HG03442 (cell line): ENCODE measurements around the gene PPP6C.
"Not testable (repeated sequence)": the region's sequence is repeated elsewhere in the genome, so short reads cannot be mapped to it uniquely, and the experiment has no call there.

Experiments used
- ATAC-seq: cut with Tn5 transposase; IDR thresholded peaks from one replicate; pipeline ENCODE4 v1.9.1; 2021; ENCODE audit warnings: mild to moderate bottlenecking, moderate library complexity; ENCODE audit not compliant: unreplicated experiment

The PPP6C gene

DNA sequence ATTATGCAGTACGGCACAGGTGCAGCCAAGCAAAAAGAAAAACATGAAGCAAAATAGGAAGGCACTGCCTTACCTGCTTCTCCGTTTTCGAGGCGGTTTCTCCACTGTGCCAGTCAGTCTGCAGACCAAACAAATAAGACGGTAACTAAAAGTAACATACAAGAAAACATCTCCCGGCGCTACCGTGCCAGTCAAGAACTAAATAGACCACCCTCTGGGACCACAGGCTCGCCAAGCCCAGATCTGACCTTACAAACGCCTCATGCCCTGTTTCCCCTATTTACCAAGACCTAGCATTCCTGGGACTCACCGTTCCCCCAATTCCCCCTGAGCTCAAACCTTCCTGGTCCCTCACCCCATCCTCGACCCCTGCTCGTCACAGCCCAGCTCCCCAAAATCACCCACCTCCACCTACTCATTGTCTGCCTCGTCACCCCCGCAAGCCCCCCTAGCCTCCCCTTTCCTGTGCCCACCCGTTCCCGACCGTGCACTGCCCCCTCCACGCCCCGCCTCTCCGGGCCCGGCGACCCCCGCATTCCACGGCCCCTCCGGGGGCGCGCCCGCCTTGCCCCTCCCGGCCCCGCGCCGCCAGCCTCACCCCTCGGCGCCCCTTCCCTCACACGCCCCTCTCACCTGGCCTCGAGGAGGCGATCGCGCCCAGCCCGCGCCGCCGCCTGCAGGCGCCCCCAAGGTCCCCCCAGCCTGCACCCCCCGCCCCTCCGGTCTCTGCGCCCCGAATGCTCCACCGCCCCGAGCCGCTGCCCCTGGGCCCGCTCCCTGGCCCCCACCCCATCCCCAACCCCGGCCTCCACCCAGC lies 46.8 kb downstream of the PPP6C start:
- ATAC-seq: no peak

DNA sequence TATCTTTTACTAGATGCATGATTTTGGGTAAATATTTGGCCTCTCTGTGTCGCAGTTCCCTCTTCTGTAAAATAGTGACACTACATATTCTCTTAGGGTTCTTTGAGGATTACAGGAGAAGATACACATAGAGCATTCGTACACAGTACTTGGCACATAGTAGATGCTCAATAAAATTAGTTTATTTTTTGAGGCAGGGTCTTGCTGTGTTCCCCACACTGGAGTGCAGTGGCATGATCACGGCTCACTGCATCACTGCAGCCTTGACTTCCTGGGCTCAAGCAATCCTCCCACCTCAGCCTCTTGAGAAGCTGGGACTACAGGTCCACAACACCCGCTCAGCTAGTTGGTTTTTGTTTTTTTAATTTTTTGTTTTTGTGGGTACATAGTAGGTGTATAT lies 47.9 kb downstream of the PPP6C start:
- no peak for ATAC-seq

GRCh38 chr9:125141251-125141650 lies 48.4 kb downstream of the PPP6C start:
- ATAC-seq: no peak

- ATAC-seq: no peak
Observed at GRCh38 chr9:125140576-125140975, 49.0 kb downstream of the PPP6C start.

GRCh38 chr9:125137200-125137599 lies 52.4 kb downstream of the PPP6C start:
- no peak for ATAC-seq

- no peak for ATAC-seq
Observed at GRCh38 chr9:125134976-125135375, 54.6 kb downstream of the PPP6C start.

DNA sequence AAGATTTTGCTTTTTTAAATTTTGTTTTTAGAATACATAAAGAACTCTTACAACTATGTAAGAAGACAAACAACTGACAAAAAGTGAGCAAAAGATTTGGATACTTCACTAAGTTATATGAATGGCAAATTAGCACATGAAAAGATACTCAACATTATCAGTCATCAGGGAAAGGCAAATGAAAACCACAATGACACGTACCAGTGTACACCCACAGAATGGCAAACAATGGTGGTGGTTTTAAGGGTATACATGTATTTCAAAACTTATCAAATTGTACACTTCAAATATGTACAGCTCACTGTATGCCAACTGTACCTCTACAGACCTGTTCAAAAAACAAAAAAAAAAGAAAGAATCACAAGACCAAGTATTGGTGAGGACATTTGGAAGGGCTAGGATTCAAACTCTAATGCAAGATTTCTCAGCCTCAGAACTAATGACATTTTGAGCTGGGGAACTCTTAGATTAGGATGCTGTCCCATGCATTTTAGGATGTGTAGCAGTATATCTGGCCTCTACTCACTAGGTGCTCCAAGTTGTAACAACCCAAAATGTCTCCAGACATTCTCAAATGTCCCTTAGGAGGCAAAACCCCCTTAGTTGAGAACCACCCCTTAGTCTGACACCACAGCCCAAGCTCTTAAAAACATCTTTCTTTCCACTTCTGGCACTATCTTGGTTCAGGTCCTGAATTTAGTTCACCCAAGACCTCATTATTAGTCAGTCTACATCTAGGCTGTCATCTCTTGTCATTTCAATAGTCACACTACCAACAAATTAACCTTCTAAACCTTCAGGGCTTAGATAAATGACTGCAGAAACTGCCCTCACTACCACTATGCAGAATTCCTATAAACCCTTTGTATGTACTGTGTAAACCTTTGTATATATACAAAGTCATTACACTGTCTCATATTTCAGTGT lies 55.9 kb downstream of the PPP6C start:
- no peak for ATAC-seq

- ATAC-seq: no peak
Observed at GRCh38 chr9:125131778-125132177, 57.8 kb downstream of the PPP6C start.

DNA sequence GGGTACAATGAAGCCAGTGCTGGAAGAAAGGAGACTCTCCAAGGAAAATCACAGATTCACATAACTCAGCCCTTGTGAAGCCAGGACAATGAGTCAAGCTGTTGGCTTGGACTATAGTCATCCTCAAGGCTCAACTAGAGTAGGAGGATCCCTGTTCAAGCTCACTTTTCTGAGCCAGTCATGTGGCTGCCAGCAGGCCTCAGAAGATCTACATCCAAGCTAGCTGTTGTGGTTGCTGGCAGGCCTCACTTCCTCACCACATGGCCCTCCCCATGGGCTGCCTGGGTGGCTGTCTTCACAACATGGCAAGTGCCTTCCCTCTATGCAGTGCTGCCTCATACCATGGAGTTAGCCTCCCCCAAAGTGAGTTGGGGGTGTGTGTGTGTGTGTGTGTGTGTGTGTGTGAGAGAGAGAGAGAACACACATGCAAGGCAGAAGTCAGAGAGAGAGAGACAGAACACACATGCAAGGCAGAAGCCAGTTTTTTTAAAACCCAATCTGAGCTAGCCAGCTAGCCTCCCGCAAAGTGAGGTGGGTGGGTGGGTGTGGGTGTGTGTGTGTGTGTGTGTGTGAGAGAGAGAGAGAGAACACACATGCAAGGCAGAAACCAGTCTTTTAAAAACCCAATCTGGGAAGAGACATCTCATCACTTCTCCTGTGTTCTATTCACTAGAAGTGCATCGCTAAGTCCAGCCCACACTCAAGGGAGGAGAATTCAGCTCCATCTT lies 63.4 kb downstream of the PPP6C start:
- peak; percentile 88 for ATAC-seq

DNA sequence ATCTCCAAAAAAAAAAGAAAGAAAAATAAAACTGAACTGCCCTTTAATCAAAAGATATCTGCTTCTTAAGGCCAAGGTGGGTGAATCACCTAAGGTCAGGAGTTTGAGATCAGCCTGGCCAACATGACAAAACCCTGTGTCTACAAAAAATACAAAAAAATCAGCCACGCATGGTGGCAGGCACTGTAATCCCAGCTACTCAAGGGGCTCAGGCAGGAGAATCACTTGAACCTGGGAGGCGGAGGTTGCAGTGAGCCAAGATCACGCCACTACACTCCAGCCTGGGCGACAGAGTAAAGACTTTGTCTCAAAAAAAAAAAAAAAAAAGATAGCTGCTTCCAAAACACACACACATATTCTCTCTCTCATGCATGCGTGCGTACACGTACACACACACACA lies 64.1 kb downstream of the PPP6C start:
- ATAC-seq: no peak

- ATAC-seq: no peak
Observed at GRCh38 chr9:125121146-125121545, 68.5 kb downstream of the PPP6C start.

GRCh38 chr9:125119643-125120286 lies 69.8 kb downstream of the PPP6C start:
- no peak for ATAC-seq

- ATAC-seq: not testable (repeated sequence)
Observed at GRCh38 chr9:125118696-125119095, 70.9 kb downstream of the PPP6C start.

GRCh38 chr9:125114503-125114902 lies 75.1 kb downstream of the PPP6C start:
- ATAC-seq: not testable (repeated sequence)

DNA sequence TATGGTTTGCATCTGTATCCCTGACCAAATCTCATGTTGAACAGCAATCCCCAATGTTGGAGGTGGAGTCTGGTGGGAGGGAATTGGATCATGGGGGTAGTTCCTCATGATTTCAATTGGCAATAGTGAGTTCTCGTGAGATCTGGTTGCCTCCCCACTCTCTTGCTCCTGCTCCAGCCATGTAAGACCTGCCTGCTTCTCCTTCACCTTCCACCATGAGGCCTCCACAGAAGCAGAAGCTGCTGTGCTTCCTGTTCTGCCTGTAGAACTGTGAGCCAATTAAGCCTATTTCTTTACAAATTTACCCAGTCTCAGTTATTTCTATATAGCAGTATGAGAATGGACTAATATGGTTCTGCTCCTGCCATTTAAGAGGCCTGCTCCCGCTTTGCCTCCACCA lies 79.1 kb downstream of the PPP6C start:
- ATAC-seq: no peak

DNA sequence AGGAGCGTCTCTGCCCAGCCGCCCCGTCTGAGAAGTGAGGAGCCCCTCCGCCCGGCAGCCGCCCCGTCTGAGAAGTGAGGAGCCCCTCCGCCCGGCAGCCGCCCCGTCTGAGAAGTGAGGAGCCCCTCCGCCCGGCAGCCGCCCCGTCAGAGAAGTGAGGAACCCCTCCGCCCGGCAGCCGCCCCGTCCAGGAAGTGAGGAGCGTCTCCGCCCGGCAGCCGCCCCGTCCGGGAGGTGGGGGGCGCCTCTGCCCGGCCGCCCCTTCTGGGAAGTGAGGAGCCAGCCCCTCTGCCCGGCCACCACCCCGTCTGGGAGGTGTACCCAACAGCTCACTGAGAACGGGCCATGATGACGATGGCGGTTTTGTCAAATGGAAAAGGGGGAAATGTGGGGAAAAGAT lies 81.1 kb downstream of the PPP6C start:
- not testable (repeated sequence) for ATAC-seq

DNA sequence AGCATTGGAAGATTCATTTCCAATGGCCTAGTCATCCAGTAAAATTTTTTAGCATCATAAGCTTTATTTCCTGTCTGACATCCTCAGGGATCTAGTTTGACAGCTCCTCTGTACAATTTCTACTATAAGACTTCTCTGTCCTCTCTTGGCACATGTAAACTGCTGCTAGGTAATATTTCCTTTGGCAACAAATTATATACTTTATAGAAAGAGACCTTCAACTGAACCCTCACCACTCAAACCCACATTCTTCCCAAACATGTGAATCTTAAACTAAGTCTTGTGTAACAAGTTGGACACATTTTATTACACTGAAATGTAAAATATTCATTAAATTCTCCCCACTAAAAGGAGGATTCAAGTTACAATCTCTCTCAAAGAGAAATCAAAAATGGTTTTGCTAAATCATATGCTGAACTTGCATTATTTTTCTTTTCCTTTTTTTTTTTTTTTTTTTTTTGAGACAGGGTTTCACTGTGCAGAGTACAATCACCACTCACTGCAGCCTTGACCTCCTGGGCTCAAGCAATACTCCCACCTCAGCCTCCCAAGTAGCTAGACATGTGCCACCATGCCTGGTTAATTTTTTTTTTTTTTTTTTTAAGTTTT lies 83.2 kb downstream of the PPP6C start:
- no peak for ATAC-seq

GRCh38 chr9:125103770-125104460 lies 85.7 kb downstream of the PPP6C start:
- no peak for ATAC-seq

- ATAC-seq: no peak
Observed at GRCh38 chr9:125103021-125103420, 86.6 kb downstream of the PPP6C start.

DNA sequence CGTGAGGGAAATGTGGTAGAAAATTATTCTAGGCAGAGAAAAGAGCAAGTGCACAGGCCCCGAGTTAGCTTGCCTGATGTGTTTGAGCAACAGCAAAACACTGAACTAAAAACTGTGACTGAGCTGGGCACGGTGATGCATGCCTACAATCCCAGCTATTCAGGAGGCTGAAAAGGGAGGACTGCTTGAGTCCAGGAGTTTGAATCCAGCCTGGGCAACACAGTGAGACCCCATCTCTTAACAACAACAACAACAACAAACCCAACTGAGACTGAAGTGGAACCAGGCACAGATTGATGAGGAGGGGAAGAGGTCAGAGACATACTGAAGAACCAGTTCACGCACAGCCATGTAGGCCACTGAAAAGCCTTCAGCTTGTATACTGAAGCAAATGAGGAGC lies 88.8 kb downstream of the PPP6C start:
- ATAC-seq: no peak
